GM04504 (cell line): ENCODE data around the gene COL11A2.

Source experiments
- DNase-seq: peaks from one replicate; pipeline ENCODE4 v3.0.0-alpha.2; 2012; ENCODE audit warnings: low read depth

Gene COL11A2

DNA sequence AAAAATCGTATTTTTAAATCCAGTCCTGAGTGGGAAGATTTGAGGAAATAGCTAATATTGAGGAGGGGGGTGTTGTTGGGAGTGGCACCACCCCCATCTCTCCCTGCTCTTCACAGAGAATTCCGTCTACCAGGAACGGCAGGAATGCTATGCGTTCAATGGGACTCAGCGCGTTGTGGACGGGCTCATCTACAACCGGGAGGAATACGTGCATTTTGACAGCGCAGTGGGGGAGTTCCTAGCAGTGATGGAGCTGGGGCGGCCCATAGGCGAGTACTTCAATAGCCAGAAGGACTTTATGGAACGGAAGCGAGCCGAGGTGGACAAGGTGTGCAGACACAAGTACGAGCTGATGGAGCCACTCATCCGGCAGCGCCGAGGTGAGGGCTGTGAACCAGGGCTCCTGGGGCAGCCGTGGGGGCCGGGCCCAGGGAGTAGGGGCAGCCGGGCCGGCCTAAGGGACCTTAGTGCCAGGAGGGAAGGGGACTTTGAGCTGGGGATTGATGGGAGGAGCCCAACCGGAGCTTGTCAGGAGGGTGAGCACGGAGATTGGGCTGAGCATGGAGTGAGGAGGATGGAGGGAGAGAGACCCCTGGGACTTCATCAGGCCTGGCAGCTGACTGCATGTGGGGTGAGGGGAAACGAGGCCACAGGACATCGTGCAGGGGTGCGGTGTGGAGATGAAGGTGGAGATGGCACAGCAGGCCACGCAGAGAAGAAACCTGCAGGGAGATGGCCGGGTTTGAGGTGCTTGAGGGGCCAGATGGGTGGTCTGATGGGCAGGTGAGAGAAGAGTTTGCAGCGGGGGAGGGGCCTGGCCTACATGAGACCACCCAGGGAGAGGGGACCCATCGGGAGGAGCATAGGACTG lies 75.2 kb downstream of the COL11A2 start:
- DNase-seq, result no peak

- DNase-seq, result no peak
These were observed 75.8 kb downstream of the COL11A2 start for GRCh38 chr6:33116417-33116816.

- no peak for DNase-seq
These were observed 77.9 kb downstream of the COL11A2 start for GRCh38 chr6:33114406-33114805.

- no peak for DNase-seq
These were observed 78.5 kb downstream of the COL11A2 start for GRCh38 chr6:33113755-33114154.
